ENCODE measurements around the gene KLHL22.

DNA sequence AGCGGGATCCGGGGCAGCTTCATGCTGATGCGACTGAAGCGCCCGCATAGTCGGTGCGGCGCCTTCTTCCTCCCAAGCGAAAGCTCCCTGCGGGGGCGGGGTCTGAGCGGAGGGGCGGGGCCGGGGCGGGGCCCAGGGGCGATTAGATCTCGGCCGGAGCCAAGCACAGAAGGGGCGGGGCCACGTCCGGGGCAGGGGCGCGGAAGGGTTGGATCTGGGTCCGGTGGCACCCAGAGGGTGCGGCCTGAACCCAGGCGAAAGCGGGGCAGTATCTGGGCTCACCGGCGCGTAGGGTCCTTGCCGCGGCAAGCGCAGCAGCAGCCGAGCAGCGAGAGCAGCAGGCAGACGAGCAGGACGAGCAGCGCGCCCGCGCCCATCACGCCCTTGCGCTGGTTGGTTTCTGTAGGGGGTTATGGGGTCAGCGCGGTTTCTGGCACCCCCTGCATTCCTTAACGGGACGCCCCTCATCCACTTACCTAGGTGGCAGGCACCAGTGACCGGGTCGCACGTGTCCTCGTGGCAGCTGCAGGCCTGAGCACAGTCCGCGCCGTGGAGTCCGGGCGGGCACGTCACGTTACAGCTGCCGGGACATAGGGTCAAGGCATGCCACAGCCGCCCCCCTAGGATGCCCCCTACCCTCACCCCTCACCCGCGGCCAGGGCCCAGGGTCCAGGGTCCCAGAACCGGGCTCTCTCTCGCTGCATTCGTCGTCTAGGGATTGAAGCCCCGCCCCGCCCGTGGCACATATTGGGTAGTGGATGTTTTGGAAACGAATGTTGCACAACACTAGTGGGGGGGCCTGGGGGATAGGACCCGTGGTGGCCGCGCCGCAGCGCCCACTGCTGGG lies 66.1 kb downstream of the KLHL22 start:
- no peak for TF ChIP-seq CTCF (IDR thresholded peaks at IDR 0.05)
- no peak for TF ChIP-seq POLR2A (IDR thresholded peaks at IDR 0.05)
